Stimulated activated CD8-positive, alpha-beta memory T cell treated with anti-CD3 and anti-CD28 coated beads, Interleukin-15, amount 100 ng/mL, for 24 hours (primary cell): ENCODE measurements around the gene GNG11.

Source experiments
- DNase-seq: peaks from one replicate; pipeline ENCODE4 v3.0.0-alpha.2; 2020; ENCODE audit warnings: low read depth

GNG11 gene

DNA sequence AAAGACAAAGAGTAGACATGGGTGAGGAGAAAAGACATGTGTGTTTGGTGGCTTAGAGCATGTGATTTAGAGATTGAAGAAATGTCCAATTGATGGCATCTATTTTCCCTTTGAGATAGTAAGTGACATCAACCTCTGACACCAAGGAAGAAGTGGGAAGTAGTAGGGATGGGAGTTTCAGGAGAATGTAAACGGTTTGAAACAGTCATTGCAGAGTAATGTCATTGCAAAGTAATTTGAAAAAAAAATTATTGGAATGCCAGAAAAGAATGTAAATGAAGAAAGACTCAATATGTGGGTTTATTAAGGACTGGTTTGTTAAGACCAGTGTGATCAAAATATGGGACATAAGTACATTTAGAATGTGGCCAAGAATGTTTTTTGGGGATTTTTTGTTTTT is 26.6 kb downstream of the GNG11 start:
- DNase-seq, result no peak

DNA sequence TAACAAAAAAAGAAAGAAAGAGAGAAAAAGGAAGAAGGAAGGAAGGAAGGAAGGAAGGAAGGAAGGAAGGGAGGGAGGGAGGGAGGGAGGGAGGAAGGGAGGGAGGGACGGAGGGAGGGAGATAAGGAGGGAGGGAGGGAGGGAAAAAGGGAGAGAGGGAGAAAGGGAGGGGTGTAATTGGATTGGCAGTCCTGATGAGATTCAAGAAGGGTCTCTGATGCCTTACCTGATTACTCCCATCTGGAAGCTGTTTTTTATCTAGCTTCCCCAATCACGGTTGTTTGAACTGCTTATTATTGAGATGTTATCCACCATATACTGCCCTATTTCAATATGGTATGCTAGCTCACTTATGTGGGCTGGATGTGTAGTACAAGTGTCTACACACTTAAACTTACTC is 27.3 kb downstream of the GNG11 start:
- no peak for DNase-seq

DNA sequence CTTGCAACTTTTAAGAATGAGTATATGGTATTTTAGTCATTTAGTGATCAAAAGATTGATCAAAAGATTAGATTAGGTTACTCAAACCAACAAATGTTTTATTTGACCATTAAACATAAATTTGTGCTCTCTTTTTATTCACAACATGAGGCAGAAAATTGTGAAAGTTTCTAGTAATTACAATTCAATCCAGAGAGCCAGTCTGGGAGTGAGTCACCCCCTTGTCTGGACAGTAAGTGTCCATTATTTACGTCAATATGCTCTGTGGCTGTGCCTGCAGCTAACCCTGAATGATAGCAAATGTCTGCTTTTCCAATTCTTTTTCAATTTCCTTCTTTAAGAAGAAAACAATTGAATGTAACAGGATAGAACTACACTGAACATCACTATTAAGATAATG is 27.9 kb downstream of the GNG11 start:
- DNase-seq, result no peak

DNA sequence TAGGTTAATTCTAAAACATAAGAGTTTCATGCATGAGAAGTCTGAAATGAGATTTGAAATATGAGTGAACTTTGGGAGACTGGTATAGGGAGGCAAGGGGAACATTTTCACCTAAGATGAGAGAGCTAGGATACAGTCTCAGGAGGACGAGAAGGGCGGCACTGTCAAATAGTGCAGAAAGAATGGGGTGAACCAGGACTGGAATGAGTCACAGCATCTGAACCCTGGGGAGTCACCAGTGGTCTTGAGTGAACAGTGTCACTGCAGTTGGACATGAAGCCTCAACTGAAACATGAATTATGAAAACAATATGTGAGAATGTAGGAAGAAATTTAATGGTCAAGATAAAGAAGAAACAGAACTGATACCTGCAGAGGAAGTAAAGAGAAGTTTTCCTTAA is 33.8 kb downstream of the GNG11 start:
- DNase-seq, result no peak

DNA sequence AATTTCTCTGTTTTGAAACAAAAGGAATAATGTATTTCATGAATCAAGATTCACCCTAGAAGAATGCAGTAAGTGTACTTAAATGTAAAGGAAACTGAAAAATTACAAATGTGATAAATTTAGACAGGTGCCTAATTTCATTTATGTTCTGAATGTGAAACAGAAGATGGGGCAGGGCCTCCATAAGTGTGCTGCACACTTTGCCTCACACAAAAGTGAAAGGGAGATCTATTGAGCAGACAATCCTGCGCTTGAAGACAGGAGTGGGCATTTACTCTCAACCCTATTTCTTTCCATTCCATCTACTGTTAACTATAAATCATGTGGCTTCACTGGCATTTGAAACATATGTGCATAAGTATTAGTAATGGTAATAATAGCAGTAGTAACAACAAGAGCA is 36.2 kb downstream of the GNG11 start:
- no peak for DNase-seq

DNA sequence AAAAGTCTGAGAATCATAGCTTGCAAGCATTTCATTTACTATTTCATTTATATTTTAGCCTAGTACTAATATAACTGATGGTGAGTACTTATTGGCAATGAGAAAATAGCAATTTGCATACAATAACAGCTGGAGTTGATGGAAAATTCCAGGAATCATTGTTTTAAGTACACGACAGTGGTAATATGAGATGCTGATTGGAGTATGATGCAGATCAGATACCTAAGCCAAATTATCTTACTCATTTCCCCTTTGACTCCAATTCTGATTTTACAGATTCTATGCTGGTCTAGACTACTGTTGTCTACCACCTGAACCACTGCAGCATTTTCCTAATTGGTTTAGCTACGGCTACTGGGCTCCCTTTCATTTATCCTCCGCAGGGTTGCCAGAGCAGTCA is 36.7 kb downstream of the GNG11 start:
- no peak for DNase-seq

DNA sequence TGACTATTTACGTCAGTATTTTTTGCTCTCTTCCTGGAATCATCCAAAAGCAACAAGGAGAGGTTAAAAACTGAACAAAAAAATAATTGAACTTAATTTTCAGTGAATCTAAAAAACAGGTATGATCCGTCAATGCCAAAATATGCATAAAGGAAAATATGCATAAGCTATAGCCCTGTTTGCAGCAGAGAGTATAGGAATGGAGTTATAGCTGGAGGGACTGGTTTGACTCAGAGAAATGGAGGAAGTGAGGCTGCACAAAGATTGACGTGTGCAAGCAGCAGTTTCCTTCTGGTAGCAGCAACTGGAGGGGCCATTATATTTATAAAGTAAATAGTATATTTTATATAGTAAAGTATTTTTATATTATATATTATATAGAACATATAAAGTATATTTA is 37.1 kb downstream of the GNG11 start:
- no peak for DNase-seq

DNA sequence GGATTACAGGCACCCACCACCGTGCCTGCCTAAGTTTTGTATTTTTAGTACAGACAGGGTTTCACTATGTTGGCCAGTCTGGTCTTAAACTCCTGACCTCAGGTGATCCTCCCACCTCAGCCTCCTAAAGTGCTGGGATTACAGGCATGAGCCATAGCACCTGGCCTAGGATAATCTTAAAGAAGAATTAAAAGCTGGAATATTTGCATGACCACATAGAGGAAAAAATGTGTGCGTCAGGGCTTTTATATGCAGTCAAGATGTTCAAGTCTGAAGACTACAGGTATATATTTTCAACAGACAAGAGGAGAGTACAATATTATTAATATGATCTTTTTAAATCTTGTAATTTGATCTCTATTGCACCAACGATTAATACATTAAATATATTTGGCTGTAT is 39.5 kb downstream of the GNG11 start:
- no peak for DNase-seq

DNA sequence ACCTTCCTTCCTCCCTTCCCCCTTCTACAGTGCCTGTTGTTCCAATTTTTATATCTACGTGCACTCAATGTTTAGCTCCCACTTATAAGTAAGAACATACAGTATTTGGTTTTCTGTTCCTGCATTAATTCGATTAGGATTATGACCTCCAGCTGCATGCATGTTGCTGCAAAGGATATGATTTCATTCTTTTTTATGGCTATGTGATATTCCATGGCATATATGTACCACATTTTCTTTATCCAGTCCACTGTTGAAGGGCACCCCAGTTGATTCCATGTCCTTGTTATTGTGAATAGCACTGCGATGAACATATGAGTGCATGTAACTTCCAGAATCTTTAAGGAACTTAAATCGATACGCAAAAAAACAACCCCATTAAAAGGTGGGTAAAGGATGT is 42.7 kb downstream of the GNG11 start:
- no peak for DNase-seq

DNA sequence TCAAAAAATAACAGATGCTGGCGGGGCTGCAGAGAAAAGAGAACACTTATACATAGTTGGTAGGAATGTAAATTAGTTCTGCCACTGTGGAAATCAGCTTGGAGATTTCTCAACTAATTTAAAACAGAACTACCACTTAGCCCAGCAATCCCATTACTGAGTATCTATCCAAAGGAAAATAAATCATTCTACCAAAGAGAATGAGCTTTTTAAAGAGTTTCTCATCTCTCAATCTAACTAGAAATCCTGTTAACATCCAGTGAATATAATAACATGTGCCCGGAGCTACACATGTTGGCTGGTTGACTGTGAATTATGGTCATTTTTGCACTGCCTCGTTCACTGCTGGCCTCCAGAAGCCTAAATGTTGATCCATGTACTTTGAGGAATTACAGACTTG is 43.3 kb downstream of the GNG11 start:
- DNase-seq, result no peak

DNA sequence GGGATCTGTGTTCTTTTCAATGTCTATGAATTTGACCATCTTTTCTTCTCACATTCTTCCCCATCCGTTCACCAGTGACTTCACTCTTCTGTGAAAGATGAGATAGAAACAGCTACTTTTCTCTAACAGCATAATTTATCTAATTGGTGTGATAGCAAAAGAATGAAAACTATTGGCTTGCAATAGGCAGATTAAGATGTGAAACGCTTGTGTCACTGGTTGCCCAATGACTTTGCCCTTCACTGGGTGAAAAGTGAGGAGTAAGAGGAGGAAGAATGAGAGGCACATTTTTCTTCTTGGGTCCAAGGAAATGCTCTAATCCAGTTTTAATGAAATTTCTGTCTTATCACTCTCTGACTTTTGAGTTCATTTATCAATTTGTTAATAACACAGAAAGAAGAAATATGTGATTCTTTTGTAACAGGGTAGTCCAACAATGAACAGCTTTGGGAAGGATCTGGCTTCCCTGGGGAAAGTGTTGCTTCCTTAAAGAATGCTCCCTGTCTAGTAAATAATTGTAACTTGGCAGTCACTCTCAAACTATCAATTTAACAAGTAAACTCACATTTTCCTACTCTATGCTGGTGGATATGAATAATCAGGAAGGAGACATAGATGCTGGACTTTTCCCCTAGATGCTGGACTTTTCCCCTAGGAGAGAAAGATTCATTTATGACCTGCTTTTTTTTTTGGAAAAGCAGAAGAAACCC is 47.5 kb downstream of the GNG11 start:
- no peak for DNase-seq

DNA sequence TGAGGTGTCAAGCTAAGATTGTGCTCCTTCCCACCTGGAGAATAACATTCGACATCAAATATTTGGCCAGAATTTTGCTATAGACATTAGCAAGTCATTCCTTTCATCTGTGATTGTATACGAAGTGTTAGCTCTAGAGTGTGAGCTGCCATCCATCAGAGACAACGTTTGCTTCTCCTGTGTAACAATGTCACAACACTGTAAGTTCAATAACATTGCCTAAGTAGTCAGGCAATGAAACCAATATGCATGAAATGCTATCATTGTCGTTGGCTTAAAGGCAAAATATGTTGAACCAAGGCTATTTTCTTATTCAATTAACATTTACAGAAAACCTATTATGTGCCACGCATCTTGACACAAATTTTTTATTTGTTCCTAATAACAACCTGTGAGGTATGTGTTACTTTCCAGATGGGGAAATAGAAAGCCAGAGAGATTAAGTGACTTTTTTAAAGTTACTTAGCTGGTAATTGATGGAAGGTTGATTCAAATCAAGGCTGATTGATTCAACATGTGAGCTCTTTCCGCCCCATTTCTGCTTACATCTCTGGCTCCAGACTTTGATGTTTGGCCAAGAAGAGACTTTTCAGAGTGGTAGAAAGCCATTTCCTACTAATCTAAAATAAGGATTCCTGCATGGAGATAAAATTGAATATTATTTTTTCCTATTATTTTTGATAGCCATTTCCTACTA is 50.6 kb downstream of the GNG11 start:
- no peak for DNase-seq

DNA sequence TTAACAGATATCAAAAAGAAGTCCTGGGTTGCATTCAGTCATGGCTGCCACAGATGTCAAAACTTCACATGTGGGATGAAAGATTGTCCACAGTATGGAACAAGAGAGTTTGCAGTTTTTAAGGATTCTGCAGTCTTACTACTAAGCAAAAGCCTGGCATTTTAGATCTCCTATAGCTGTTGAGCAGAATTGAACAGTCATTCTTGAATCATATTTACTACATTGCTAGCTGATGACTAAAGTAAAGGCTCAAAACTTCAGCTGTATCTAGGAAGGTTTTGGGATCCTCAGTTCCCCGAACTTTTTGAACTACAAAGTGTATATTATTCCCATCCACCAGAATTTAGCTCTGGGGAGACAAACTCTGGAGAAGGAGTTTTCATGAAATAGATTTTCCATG is 51.6 kb downstream of the GNG11 start:
- no peak for DNase-seq

DNA sequence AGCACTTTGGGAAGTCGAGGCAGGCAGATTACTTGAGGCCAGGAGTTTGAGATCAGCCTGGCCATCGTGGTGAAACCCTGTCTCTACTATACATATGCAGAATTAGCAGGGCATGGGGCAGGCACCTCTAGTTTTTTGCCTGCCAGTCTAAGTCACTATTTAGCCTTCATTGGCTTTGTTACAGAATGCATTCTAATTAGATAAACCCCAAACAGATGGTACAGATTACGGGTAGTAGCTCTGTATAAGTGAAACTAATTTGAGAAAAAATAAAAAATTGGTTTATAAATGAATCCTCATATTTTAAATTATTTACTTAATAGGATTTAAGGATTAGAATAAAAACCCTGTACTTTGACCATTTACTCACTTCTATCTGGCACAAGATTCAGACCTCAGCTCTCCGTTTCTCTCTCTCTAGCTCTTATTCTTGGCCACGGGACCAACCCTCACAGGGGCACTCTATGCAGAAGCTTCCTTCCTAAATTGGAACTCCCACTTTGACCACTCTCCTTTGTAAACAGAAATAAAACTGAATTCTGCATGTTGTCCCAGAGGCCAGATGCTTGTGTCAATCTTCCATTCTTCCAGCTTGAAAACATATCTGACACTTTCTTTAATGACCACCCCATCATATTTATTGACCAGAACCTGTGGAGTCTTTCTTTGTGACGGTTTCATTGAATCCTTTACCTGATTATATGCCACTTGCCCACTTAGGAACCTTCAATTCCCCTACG is 55.8 kb downstream of the GNG11 start:
- no peak for DNase-seq
